Endometrial microvascular endothelial cells (primary cell): ENCODE results near the gene SEPTIN1. TPM values are rescaled to one million over a fixed set of nuclear protein-coding genes. Genes with fewer than 3 reads are reported as not detected.

Experiments used
- in situ Hi-C: cut with HindIII; loops from 2 replicates; pipeline ENCODE4 v1.10.0; 2017; ENCODE audit warnings: low sequenced_read_pairs, low pct_unique_long_range_greater_than_20kb; ENCODE audit errors: inconsistent ontology term
- total RNA-seq: library from RNA; depleted of rRNA; stranded (reverse); fragments of >200 nt; gene quantifications from one replicate; pipeline ENCODE4 v1.2.3, GENCODE V29; 2015; ENCODE audit errors: inconsistent ontology term

SEPTIN1 gene
- total RNA-seq, 1 donor from 2014 or later = not detected

DNA sequence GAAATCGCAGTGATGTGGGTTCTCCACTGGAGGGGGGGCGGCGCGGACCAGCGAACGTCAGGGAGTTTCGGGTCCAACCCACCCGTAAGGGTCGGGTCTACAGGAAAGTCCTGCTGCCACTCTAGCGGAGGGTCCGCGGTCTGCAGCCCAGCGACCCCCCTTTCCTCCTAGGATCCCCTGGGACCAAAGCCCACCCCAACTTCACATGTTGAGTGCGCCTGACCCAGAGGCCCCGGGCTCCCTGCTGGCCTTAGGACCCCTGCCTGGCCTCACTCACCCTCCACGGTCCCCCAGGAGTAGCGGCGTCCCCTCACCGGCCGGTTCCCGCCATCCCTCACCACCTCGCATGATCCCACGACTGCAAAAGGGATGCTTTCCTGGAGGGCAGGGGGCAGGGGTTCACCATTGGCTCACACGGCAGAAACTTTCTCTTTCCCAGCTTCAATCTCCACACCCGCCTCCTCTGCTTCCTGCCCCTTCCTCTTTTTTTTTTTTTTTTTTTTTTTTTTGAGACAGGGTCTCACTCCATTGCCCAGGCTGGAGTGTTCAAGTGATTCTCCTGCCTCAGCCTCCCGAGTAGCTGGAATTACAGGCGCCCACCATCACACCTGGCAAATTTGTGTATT is 3.1 kb downstream of the SEPTIN1 start:
- in situ Hi-C loops = no loop called here

DNA sequence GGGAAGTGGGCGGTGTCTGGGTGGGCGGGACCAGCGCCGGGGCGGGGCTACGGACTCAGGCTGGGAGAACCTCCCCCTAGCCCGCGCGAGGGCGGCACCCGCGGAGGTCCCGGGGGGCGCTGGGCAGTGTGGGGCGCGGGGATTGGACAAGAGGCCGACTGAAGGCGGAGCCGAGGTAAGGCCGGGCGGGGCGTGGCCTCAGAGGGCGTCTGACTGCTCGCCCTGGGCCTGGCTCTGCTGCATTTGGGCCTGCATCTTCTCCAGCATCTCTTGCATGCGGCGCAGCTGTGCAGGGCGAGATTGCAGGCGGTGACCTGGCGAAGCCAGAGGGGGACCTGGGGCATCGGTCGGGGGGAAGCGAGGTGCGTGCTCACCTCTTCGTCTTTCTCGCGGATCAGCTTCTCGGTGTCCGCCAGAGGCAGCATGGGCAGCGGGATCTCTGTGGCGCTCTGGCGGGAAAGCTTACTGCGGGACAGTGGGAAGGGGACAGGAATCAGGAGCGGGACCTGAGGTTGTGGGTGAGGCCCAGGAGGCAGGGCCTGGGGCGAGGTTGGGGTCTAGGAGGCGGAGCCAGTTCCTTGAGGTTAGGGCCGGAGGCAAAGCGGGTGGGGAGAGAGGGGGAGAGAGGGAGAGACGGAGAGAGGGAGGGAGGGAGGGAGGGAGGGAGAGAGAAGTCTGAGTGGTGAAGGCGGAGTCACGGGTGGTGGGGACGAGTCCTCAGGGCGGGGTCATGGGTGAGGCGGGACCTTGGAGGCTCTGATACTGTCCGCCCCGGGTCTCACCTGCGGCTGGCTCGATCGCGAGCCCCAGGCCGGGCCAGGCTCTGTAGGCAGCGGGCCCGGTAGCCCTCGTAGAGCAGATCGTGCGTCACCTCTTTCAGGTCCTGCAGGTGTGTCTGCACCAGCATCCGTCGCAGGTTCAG is 3.9 kb downstream of the SEPTIN1 start:
- in situ Hi-C loops = no loop called here

DNA sequence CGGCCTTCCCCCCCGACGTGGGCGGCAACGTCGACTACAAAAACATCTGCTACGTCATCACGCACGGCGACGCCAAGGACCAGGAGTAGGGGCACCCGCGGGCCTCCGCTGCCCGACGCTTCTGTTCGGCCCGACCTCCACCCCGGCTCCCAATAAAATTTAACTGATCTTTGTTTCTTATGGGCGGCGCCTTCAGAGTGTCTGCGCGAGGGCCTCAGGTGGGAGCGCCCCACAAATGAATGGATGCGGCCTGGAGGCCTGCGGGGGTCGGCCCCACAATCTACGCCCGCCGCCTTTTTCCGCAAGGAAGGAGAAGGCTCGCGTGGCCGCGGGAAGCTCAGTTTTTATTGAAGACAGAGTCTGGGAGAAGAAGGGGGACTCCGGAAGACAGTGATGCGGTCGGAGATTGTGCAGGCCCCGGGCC is 4.5 kb downstream of the SEPTIN1 start:
- in situ Hi-C loops = no loop called here

- in situ Hi-C loops = no loop called here
Observed at GRCh38 chr16:30377050-30377811, 5.1 kb downstream of the SEPTIN1 start.

DNA sequence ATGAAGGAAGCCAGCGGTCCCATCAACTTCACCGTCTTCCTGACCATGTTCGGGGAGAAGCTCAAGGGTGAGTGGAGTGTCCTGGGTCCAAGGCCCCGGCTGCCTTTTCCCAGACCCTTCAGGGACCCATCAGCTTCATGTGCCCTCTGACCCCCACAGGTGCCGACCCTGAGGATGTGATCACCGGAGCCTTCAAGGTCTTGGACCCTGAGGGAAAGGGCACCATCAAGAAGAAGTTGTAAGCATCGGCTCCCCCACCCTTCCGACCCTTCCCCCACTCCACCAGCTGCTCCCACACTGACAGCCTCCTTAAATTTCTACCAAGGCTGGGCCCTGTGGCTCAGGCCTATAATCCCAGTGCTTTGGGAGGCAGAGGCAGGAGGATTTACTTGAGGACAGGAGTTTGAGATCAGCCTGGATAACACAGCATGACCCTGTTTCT is 5.9 kb downstream of the SEPTIN1 start:
- in situ Hi-C loops = no loop called here

- in situ Hi-C loops = no loop called here
Observed at GRCh38 chr16:30375864-30376263, 6.5 kb downstream of the SEPTIN1 start.

- in situ Hi-C loops = no loop called here
Observed at GRCh38 chr16:30374538-30374937, 7.8 kb downstream of the SEPTIN1 start, which contains the start of gene MYL11. Gene MYL11, plus strand, starts transcription at chr16:30374802. Its CDS starts 56 bp downstream, at chr16:30374858.

DNA sequence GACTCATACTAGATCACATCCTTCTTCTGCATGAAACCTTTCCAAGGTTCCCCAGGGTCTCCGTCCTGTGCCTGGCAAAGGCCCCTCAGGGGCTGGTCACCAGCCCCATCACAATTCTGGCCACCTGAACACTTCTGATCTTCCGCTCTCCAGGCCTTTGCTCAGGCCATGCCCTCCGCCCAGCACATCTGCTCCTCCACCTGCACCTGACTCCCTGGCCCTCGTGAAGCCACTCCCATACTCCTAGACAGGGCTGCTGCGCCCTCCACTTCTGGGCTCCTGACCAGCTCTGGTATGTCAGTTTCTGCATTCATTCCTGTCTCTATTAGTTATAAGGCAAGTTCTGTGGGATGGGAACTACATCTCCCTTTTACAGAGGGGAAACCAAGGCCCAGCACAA is 9.6 kb downstream of the SEPTIN1 start:
- in situ Hi-C loops = no loop called here

DNA sequence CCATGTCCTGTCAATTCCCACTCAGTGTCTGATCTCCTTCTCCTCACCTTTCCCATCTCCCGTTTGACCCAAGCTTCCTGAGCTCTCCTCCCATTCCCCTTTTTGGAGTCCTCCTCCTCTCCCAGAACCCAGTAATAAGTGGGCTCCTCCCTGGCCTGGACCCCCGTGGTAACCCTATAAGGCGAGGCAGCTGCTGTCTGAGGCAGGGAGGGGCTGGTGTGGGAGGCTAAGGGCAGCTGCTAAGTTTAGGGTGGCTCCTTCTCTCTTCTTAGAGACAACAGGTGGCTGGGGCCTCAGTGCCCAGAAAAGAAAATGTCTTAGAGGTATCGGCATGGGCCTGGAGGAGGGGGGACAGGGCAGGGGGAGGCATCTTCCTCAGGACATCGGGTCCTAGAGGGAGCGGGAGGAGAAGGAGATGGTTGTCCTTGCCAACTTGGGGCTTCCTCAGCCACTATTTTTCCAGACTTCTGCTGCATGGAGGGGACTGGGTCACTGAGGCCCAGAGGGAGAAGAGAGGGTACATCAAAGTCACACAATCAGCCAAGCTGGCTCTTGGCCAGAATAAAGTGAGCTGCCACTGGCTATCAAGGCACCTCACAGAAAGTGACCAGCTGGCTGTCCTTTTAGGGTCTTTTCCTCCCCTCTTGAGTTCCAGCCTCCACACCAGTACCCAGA is 10.2 kb downstream of the SEPTIN1 start:
- in situ Hi-C loops = no loop called here

DNA sequence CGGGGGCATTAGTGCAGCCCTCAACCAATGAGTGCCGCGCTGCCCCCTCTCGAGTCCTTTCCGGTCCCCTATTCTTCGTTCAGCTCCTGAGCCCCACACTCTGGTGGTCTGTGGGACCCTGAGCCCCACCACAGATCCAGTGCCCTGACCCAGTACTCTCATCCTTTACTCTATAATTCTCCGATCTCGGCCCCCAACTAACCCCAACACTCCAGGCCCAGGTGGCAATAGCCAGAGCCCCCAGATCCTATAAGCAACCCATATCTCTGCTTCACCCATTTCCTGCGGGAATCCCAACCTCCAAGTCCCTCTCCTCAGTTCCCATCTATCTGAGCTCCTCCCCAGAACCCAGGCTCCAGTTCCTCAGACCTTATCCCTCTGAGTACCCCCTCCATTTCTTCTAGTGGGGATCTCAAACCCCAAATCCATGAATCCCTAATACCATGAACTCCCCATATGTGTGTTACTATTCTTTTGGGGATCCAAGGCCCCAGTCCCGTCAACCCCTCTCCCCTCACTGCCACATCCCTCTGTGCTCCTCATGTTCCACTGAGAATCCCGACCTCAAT is 11.0 kb downstream of the SEPTIN1 start:
- in situ Hi-C loops = no loop called here

- in situ Hi-C loops = no loop called here
Observed at GRCh38 chr16:30370456-30371247, 11.7 kb downstream of the SEPTIN1 start, which contains the start of gene TBC1D10B. Gene TBC1D10B, minus strand, starts transcription at chr16:30370494. Its CDS starts 311 bp downstream, at chr16:30370183.

- in situ Hi-C loops = no loop called here
Observed at GRCh38 chr16:30369938-30370455, 12.4 kb downstream of the SEPTIN1 start.

GRCh38 chr16:30369091-30369937 is 13.0 kb downstream of the SEPTIN1 start:
- in situ Hi-C loops = no loop called here

- in situ Hi-C loops = no loop called here
Observed at GRCh38 chr16:30368792-30369090, 13.6 kb downstream of the SEPTIN1 start.

GRCh38 chr16:30368122-30368791 is 14.1 kb downstream of the SEPTIN1 start:
- in situ Hi-C loops = no loop called here

GRCh38 chr16:30367349-30368009 is 14.9 kb downstream of the SEPTIN1 start:
- in situ Hi-C loops = no loop called here
